H1 (cell line): ENCODE results near the gene FAM149A. TPM values are rescaled to one million over a fixed set of nuclear protein-coding genes. Genes with fewer than 3 reads are reported as not detected.

Experiments
- CHD7 ChIP-seq: fragments of 300-600 bp; sonication (generic); IDR thresholded peaks from 2 replicates; pipeline ENCODE4 v1.7.1; 2012; ENCODE audit warnings: low read length, moderate library complexity, mild to moderate bottlenecking, inconsistent platforms; ENCODE audit not compliant: insufficient replicate concordance
- HDAC6 ChIP-seq: IDR thresholded peaks from one replicate; pipeline ENCODE4 v1.7.1; 2012; ENCODE audit warnings: low read depth, mild to moderate bottlenecking, inconsistent platforms, low read length, moderate library complexity
- KDM1A ChIP-seq: fragments of 200-600, 300-600 bp; sonication (generic); IDR thresholded peaks from 2 replicates; pipeline ENCODE4 v1.7.1; 2016; ENCODE audit warnings: mild to moderate bottlenecking, low read length, borderline replicate concordance
- KDM5A ChIP-seq: fragments of 200-600 bp; IDR thresholded peaks from 2 replicates; pipeline ENCODE4 v1.7.1; 2012; ENCODE audit warnings: mild to moderate bottlenecking, low read length, inconsistent platforms, mixed read lengths
- MAFK ChIP-seq: IDR thresholded peaks from 2 replicates; pipeline ENCODE4 v1.6.1; 2012; ENCODE audit warnings: low read depth, mild to moderate bottlenecking, improper control_type of control experiment, low read length
- MAX ChIP-seq: IDR thresholded peaks from 2 replicates; pipeline ENCODE4 v1.6.1; 2012; ENCODE audit warnings: inconsistent platforms
- NRF1 ChIP-seq: IDR thresholded peaks from 2 replicates; pipeline ENCODE4 v1.6.1; 2011; ENCODE audit warnings: mild to moderate bottlenecking, low read depth, low read length, improper control_type of control experiment
- RAD21 ChIP-seq, 2 experiments: IDR thresholded peaks in 1 of 2; conservative IDR thresholded peaks in 1 of 2; 2 replicates each; pipeline ENCODE4 v1.6.1; 2011; ENCODE audit warnings: low read depth in 2 of 2, low read length in 2 of 2, improper control_type of control experiment in 1 of 2, inconsistent platforms in 1 of 2, mild to moderate bottlenecking in 1 of 2, moderate library complexity in 1 of 2
- RNF2 ChIP-seq: fragments of 200-900, 300-1000 bp; sonication (generic); IDR thresholded peaks from 2 replicates; pipeline ENCODE4 v1.7.1; 2016; ENCODE audit warnings: borderline replicate concordance, low read depth, mild to moderate bottlenecking, antibody characterized with exemption, low read length; ENCODE audit not compliant: poor library complexity, severe bottlenecking; ENCODE audit errors: missing control alignments
- USF2 ChIP-seq: IDR thresholded peaks from 2 replicates; pipeline ENCODE4 v1.6.1; 2011; ENCODE audit warnings: low read length, improper control_type of control experiment
- polyA plus RNA-seq, 7 experiments: library from polyadenylated mRNA; depleted of rRNA in 3 of 7; stranded (reverse) in 5 of 7; unstranded in 2 of 7; fragments of >200 nt in 5 of 7; fragments of 200-250 nt in 2 of 7; gene quantifications; 1 replicate in 5 of 7; 2 replicates in 1 of 7; 4 replicates in 1 of 7; pipeline versions ENCODE4 v1.2.1 to v1.2.3, GENCODE V29; 2011 to 2013; ENCODE audit warnings: missing spikeins in 2 of 7, mixed read lengths in 2 of 7
- total RNA-seq: library from RNA; stranded (reverse); fragmentation: NEBNext Ultra II Directional; extraction: Animal tissue kit (Norgen Biotek cat#: 25700); gene quantifications from 2 replicates; pipeline ENCODE4 v1.2.1, GENCODE V29; 2021

Gene FAM149A
- total and polyA plus RNA-seq, 2 of the 8 experiments (the other 6 are each of a cell fraction or from before 2014, with no cell fraction given), result 6.1 to 8.5 TPM

- TF ChIP-seq CHD7 (no peak), MAFK (no peak), HDAC6 (no peak), USF2 (no peak), RAD21 (IDR thresholded peaks at IDR 0.05 in 1 of 2, conservative IDR thresholded peaks at IDR 0.05 in 1 of 2; ENCODE audit: low read depth in 2 of 2, low read length in 2 of 2) (no peak), RNF2 (no peak), KDM1A (no peak), KDM5A (no peak), NRF1 (no peak), MAX (no peak)
These were observed 24.3 kb downstream of the FAM149A start (continued) for GRCh38 chr4:186128842-186129241.
